MM.1S (cell line): ENCODE data around the gene CLMP.

Source experiments
- DNase-seq: peaks from one replicate; pipeline ENCODE4 v3.0.0-alpha.2; 2015
- H2AFZ ChIP-seq: fragments of 300-600 bp; sonication (generic); 2 replicates; pipeline ENCODE4 v1.6.0; 2016; ENCODE audit warnings: antibody characterized with exemption, low read length
- H3F3A ChIP-seq: fragments of 300-600 bp; sonication (generic); 2 replicates; pipeline ENCODE4 v1.6.1; 2016; ENCODE audit warnings: mild to moderate bottlenecking, antibody characterized with exemption, low read length, moderate library complexity, mixed read lengths; ENCODE audit not compliant: insufficient read depth
- H3K27ac ChIP-seq: fragments of 300-600 bp; sonication (generic); 2 replicates; pipeline ENCODE4 v1.5.1; 2016; ENCODE audit warnings: mild to moderate bottlenecking, low read length
- H3K27me3 ChIP-seq: fragments of 300-600 bp; sonication (generic); replicated peaks from 2 replicates; pipeline ENCODE4 v1.6.0; 2016; ENCODE audit warnings: low read length; ENCODE audit not compliant: insufficient read depth
- H3K36me3 ChIP-seq: fragments of 300-600 bp; sonication (generic); replicated peaks from 2 replicates; pipeline ENCODE4 v1.6.1; 2016; ENCODE audit warnings: mild to moderate bottlenecking, low read length, mixed read lengths; ENCODE audit not compliant: insufficient read depth
- H3K4me1 ChIP-seq: fragments of 300-600 bp; sonication (generic); 2 replicates; pipeline ENCODE4 v1.6.1; 2016; ENCODE audit warnings: low read length, mixed read lengths
- H3K4me2 ChIP-seq: fragments of 300-600 bp; sonication (generic); 2 replicates; pipeline ENCODE4 v1.6.0; 2016; ENCODE audit warnings: low read depth, low read length
- H3K4me3 ChIP-seq: fragments of 300-600 bp; sonication (generic); 2 replicates; pipeline ENCODE4 v1.5.1; 2016; ENCODE audit warnings: low read length, mixed read lengths
- H3K79me2 ChIP-seq: fragments of 300-600 bp; sonication (generic); 2 replicates; pipeline ENCODE4 v1.6.1; 2016; ENCODE audit warnings: mixed run types, low read length, mixed read lengths
- H3K9ac ChIP-seq: fragments of 300-600 bp; sonication (generic); 2 replicates; pipeline ENCODE4 v1.6.1; 2016; ENCODE audit warnings: low read length, mixed read lengths
- H3K9me2 ChIP-seq: fragments of 300-600 bp; sonication (generic); replicated peaks from 2 replicates; pipeline ENCODE4 v1.6.1; 2016; ENCODE audit warnings: mild to moderate bottlenecking, low read length, mixed read lengths; ENCODE audit not compliant: insufficient read depth
- H3K9me3 ChIP-seq: fragments of 300-600 bp; sonication (generic); replicated peaks from 2 replicates; pipeline ENCODE4 v1.6.1; 2016; ENCODE audit warnings: mild to moderate bottlenecking, low read length, mixed read lengths; ENCODE audit not compliant: insufficient read depth
- H4K20me1 ChIP-seq: fragments of 300-600 bp; sonication (generic); 2 replicates; pipeline ENCODE4 v1.6.1; 2016; ENCODE audit warnings: mild to moderate bottlenecking, low read length, moderate library complexity, mixed read lengths; ENCODE audit not compliant: insufficient read depth
- CTCF ChIP-seq: fragments of 300-600 bp; sonication (generic); IDR thresholded peaks from 2 replicates; pipeline ENCODE4 v1.5.1; 2016; ENCODE audit warnings: antibody characterized with exemption, low read length, mixed read lengths
- EZH2 ChIP-seq: fragments of 300-600 bp; sonication (generic); optimal IDR thresholded peaks from 2 replicates; pipeline ENCODE3; 2017; ENCODE audit warnings: low read depth, mild to moderate bottlenecking, antibody characterized with exemption, low read length, mixed read lengths
- EZH2phosphoT487 ChIP-seq: fragments of 300-600 bp; sonication (generic); IDR thresholded peaks from 2 replicates; pipeline ENCODE4 v1.6.1; 2018; ENCODE audit warnings: antibody characterized with exemption, low read length

CLMP gene

GRCh38 chr11:123139206-123139605 lies 55.8 kb downstream of the CLMP start:
- Histone ChIP-seq H3K27me3 (no peaks in the 10 kb centered on the region), H3K36me3 (no peaks in the 10 kb centered on the region), H3K4me1 (no peaks in the 10 kb centered on the region), H3K9me3 (no peaks in the 10 kb centered on the region), H3K9ac (no peak overlapping the region), H3K27ac (no peak overlapping the region), H3F3A (no peaks in the 10 kb centered on the region), H2AFZ (no peak overlapping the region), H4K20me1 (no peaks in the 10 kb centered on the region), H3K4me2 (no peak overlapping the region), H3K79me2 (no peaks in the 10 kb centered on the region), H3K4me3 (no peak overlapping the region), H3K9me2 (no peaks in the 10 kb centered on the region)
- no peak for DNase-seq
- TF ChIP-seq EZH2 (no peak), CTCF (no peak), EZH2phosphoT487 (no peak)

DNA sequence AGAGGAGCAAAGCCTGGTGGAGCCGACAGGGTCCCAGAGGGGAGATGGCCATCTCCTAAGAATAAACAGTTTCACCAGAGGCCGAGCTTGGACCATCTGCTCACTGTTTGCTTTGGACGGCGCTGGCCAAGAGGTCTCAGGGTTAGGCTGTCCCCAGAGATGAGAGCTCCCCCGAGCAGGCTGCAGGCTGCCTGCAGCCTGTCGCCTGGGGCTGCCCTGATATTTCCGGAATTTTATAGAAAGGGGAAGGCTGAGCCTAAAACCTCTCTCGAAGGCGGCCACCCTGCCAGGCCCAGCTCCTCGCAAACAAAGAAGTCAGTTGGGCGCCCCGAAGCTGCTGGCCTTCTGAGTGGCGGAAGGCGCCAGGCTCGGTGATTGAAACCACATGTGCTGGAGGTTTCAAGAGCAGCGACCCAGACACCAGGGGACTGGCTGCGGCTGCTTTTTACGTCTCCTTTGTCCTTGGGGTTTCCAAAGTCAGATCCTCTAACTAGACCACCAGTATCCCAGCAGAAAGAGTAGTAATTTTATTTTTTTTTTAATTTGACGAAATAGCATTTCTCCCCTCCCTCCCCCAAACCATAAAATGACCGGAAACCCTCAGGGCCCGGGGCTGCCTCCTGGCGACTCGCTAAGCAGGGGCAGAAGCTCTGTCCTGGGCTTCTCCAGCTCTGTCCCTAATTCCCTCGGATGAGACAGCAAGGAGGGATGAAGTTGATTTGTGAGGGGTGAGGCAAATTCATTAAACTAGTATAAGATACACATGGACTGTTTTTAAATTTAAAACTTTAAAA lies 57.4 kb downstream of the CLMP start:
- Histone ChIP-seq H3K4me3 (no peak overlapping the region), H2AFZ (no peak overlapping the region), H3K4me1 (no peaks in the 10 kb centered on the region), H3K9ac (no peak overlapping the region), H3K27ac (no peak overlapping the region), H3F3A (no peaks in the 10 kb centered on the region), H3K9me2 (no peaks in the 10 kb centered on the region), H3K36me3 (no peaks in the 10 kb centered on the region), H3K9me3 (no peaks in the 10 kb centered on the region), H3K4me2 (no peak overlapping the region), H4K20me1 (no peaks in the 10 kb centered on the region), H3K79me2 (no peaks in the 10 kb centered on the region), H3K27me3 (no peaks in the 10 kb centered on the region)
- DNase-seq: no peak
- TF ChIP-seq EZH2 (no peak), EZH2phosphoT487 (no peak), CTCF (no peak)

GRCh38 chr11:123135863-123136446 lies 59.1 kb downstream of the CLMP start:
- Histone ChIP-seq H3K9ac (no peak overlapping the region), H3K4me1 (no peaks in the 10 kb centered on the region), H3K27ac (no peak overlapping the region), H3K27me3 (no peaks in the 10 kb centered on the region), H3K9me3 (no peaks in the 10 kb centered on the region), H3F3A (no peaks in the 10 kb centered on the region), H3K4me3 (no peak overlapping the region), H3K9me2 (no peaks in the 10 kb centered on the region), H3K36me3 (no peaks in the 10 kb centered on the region), H3K4me2 (no peak overlapping the region), H4K20me1 (no peaks in the 10 kb centered on the region), H2AFZ (no peak overlapping the region), H3K79me2 (no peaks in the 10 kb centered on the region)
- DNase-seq: no peak
- TF ChIP-seq EZH2: no peak
- no peak for TF ChIP-seq CTCF
- TF ChIP-seq EZH2phosphoT487: no peak
